Measurements from ENCODE around the gene MYH14. TPM values are rescaled to one million over a fixed set of nuclear protein-coding genes. Genes with fewer than 3 reads are reported as not detected.

The MYH14 gene
- total RNA-seq, 1 donor from 2014 or later, result 23.8 TPM

DNA sequence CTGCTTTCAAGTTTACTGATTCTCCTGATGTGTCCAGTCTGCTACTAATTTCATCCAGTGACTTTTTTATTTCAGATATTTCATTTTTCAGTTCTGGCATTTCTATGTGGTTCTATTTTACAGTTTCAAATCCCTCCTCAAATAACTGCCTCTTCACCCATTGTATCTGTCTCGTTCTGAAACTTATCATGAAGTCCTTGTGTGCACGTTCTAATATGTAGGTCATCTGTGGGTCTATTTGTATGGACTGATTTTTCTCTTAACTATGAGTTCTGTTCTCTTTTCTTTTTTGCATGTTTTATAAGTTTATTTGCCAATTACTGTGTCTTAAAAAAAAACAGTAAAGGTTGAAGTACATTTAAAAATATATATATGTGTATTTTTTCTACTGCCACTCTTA is 82.4 kb downstream of the MYH14 start:
- no peak for DNase-seq (ENCODE audit: low read depth)
- no peak for TF ChIP-seq CTCF (conservative IDR thresholded peaks at IDR 0.05; ENCODE audit: low read depth, low read length)
- no peak overlapping the region for H3K4me3 ChIP-seq (ENCODE audit: low read depth, low read length)

DNA sequence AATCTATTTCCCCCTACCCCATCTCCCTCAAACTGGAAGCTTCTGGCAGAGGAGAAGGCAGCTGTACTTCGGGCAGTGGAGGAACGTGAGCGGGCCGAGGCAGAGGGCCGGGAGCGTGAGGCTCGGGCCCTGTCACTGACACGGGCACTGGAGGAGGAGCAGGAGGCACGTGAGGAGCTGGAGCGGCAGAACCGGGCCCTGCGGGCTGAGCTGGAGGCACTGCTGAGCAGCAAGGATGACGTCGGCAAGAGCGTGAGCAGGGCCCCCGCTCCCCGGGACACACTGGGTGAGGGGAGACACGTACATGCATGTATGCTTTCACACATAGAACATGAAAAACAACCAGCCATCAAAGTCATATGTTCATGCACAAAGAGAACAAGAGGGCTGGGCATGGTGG is 83.0 kb downstream of the MYH14 start:
- DNase-seq (ENCODE audit: low read depth), result no peak
- no peak overlapping the region for H3K4me3 ChIP-seq (ENCODE audit: low read depth, low read length)
- no peak for TF ChIP-seq CTCF (conservative IDR thresholded peaks at IDR 0.05; ENCODE audit: low read depth, low read length)

GRCh38 chr19:50287331-50287730 is 83.9 kb downstream of the MYH14 start:
- DNase-seq (ENCODE audit: low read depth), result no peak
- TF ChIP-seq CTCF (conservative IDR thresholded peaks at IDR 0.05; ENCODE audit: low read depth, low read length), result no peak
- no peak overlapping the region for H3K4me3 ChIP-seq (ENCODE audit: low read depth, low read length)

DNA sequence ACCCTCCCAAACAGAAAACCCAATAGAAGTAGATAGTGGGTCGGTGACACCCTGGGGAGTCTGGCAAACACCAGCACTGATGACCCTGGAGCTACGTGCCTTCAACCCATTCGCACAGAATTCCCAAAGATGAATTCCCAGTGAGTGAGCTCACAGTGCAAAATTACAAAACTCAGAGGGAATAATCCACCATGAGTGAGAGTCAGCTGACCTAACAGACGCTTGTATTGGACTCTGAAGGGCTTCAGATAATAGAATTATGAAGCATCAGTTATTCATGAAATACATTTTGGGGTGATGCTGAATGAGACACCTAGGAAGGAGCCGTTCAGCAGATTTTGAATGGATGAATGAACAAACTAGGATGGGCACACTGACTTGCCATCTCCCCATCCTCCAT is 85.5 kb downstream of the MYH14 start:
- DNase-seq (ENCODE audit: low read depth), result no peak
- no peak for TF ChIP-seq CTCF (conservative IDR thresholded peaks at IDR 0.05; ENCODE audit: low read depth, low read length)

DNA sequence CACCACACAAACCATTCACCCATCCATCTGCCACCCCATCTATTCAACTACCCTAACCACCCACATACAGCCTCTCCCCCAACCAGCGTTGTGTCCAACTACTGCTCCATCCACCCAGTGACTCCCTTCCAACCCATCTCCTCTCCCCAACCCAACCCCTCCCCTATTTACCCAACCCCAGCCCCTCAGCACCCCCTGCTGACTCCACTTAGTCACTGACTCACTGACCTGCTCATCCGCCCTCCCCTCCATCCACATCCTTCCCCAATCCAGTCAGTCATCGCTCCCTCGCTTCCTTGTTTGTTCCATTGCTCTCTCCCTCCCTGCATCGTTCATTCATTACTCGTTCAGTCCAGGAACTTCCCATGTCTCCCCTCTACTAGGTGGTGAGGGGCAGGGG is 86.6 kb downstream of the MYH14 start:
- TF ChIP-seq CTCF (conservative IDR thresholded peaks at IDR 0.05; ENCODE audit: low read depth, low read length), result no peak
- DNase-seq (ENCODE audit: low read depth), result no peak
- H3K4me3 ChIP-seq (ENCODE audit: low read depth, low read length), result no peak overlapping the region

More for the DNA sequence above, 85.5 kb downstream of the MYH14 start:
- H3K4me3 ChIP-seq (ENCODE audit: low read depth, low read length), result no peak overlapping the region

DNA sequence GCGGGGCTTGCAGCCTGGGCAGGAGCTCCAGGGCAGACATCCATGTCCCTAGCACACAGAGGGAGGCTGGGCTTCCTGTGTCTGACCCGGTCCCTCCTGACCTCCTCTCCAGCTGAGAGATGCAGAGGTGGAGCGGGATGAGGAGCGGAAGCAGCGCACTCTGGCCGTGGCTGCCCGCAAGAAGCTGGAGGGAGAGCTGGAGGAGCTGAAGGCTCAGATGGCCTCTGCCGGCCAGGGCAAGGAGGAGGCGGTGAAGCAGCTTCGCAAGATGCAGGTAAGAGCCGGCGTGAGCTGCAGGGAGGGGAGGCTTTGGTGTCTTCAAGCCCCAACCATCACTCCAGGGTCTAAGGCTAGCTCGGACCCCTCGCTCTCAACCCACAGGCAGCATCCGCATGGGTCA is 87.4 kb downstream of the MYH14 start:
- no peak for TF ChIP-seq CTCF (conservative IDR thresholded peaks at IDR 0.05; ENCODE audit: low read depth, low read length)
- no peak overlapping the region for H3K4me3 ChIP-seq (ENCODE audit: low read depth, low read length)
- DNase-seq (ENCODE audit: low read depth), result no peak

- TF ChIP-seq CTCF (conservative IDR thresholded peaks at IDR 0.05; ENCODE audit: low read depth, low read length), result no peak
- DNase-seq (ENCODE audit: low read depth), result no peak
- no peak overlapping the region for H3K4me3 ChIP-seq (ENCODE audit: low read depth, low read length)
Observed at GRCh38 chr19:50292216-50292827, 88.9 kb downstream of the MYH14 start.

All from epithelial cell of proximal tubule (primary cell).